Glomerular visceral epithelial cell (primary cell): Measurements from ENCODE around the gene GPR132.
"Not testable (repeated sequence)": the region's sequence is repeated elsewhere in the genome, so short reads cannot be mapped to it uniquely, and the experiment has no call there.

Source experiments
- DNase-seq: peaks from one replicate; pipeline ENCODE4 v3.0.0-alpha.2; 2016; ENCODE audit errors: extremely low spot score

The GPR132 gene

GRCh38 chr14:105041841-105042765, 23.1 kb downstream of the GPR132 start:
- DNase-seq = no peak

GRCh38 chr14:105039458-105040205, 25.6 kb downstream of the GPR132 start:
- DNase-seq = peak; percentile 51

DNA sequence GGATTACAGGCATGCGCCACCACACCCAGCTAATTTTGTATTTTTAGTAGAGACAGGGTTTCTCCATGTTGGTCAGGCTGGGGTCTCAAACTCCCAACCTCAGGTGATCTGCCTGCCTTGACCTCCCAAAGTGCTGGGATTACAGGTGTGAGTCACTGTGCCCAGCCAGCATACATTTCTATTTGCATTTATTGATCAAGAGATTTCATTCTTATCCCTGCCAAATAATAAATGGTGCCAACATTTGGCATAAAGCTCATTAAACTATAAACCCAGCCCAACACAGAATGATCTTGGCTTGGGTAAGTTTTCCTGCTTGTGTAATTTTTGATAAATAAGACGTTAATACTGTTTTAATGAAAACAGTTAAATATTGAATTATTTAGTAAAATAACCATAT, 29.6 kb downstream of the GPR132 start:
- DNase-seq = not testable (repeated sequence)

DNA sequence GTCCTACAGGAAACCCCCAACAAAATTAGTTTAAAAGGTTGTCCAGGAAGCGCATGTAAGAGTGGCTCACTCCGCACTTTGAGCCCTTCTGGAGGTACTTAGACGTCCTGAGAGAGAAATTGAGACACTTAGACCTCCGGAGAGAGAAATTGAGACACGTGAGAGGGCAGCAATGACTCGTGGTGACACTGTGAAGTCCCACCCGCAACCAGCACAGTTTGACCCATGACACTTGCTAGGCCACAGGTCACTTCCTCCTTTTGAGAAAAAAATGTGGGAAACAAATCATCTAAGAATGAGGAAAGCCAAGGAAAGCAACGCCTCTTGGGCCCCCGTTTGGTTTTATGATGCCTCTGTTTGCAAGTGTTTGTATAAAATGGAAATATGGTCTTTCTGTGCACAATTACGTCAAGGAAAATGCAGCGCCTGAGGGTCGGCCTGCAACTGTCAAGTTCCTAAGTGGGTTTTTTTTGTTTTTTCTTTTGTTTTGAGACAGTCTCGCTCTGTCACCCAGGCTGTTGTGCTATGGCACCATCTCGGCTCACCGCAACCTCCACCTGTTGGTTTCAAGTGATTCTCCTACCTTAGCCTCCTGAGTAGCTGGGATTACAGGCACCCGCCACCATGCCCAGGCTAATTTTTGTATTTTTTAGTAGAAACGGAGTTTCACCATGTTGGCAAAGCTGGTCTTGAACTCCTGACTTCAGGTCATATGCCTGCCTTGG, 30.8 kb downstream of the GPR132 start:
- DNase-seq = no peak

- not testable (repeated sequence) for DNase-seq
Measured at GRCh38 chr14:105033412-105033900, 31.8 kb downstream of the GPR132 start.

DNA sequence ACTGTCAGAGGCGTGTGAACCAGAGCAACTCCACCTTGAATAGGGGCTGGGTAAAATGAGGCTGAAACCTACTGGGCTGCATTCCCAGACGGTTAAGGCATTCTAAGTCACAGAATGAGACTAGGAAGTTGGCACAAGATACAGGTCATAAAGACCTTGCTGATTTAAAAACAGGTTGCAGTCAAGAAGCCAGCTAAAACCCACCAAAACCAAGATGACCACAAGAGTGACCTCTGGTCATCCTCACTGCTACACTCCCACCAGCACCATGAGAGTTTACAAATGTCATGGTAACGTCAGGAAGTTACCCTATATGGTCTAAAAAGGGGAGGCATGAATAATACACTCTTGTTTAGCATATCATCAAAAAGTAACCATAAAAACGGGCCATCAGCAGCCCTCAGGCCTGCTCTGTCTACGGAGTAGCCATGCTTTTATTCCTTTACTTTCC, 32.8 kb downstream of the GPR132 start:
- peak; percentile 95 for DNase-seq

DNA sequence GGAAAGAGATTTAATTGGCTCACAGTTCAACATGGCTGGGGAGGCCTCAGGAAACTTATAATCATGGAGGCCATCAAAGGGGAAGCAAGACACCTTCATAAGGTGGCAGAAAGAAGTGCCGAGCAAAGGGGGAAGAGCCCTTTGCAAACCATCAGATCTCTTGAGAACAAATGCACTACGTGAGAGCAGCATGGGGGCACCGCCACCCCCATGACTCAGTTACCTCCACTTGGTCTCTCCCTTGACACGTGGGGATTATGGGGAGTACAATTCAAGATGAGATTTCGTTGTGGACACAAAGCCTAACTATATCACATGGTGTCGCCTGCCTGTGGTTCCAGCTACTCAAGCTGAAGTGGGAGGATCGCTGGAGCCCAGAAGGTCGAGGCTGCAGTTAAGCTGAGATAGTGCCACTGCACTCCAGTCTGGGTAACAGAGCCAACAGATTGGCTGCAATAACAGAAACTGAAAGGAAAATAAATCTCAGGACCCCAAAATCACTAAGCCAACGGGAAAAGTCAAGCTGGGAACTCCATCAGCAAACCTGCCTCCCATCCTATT, 34.3 kb downstream of the GPR132 start:
- DNase-seq = no peak

DNA sequence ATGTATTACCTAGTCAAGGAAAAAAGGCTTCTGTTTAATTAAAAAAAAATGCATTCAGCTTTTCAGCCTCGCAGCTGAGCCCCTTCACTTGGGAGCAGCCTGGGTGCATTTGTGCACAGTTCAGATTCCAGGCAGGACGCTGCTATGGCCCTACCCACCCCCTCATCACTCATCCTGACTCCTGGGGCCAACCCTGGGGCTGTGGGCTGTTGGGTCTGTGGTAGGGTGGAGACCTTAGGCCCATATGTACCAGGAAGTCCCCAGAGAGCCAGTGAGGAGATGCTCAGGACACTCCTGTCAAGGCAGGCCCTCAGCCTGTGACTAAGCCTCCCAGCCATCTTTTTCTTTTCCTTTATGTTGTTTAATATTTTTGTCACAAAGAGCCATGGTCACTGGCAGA, 35.0 kb downstream of the GPR132 start:
- DNase-seq = no peak

- no peak for DNase-seq
Measured at GRCh38 chr14:105029402-105029801, 35.8 kb downstream of the GPR132 start.

DNA sequence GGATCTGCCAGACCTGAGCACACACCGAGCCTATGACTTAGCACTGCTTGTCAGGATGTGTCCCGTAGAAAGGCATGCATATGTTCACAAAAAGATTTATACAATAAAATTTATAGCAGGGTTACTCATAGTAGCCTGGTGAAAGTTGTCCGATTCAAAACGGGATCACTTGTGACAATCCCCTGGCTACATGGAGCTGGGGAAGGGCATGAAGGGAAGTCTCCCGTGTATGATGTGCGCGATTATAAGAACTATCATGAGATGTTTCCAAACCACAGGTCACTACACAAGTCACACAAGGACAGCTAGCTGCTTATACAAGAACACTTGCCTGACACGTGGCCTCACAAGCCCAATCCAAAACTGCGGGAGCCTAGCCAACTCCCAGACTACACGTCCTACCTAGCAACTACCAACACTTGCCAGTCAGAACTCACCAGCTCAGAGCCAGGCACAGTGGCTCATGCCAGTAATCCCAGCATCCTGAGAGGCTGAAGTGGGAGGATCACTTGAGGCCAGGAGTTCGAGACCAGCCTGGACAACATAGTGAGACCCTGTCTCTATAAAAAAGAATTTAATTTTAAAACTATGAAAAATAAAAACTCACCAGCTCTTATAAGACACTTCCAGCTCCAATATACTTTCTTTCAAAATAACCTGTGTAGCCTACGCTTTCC, 36.8 kb downstream of the GPR132 start:
- DNase-seq = no peak

DNA sequence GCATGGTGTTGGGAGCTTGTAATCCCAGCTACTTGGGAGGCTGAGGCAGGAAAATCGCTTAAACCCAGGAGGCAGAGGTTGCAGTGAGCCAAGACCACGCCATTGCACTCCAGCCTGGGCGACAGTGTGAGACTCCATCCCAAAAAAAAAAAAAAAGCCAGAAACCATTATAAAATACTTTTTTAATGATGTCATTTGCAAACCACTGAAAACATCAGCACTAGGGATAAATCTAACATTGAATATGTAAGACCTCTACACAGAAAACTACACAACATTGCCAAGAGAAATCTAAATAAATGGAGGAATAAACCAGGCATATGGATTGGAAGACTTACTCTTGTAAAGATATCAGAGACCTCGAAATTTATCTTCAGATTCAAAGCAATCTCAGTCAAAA, 37.5 kb downstream of the GPR132 start:
- DNase-seq = not testable (repeated sequence)

- no peak for DNase-seq
Measured at GRCh38 chr14:105026802-105027563, 38.2 kb downstream of the GPR132 start.

DNA sequence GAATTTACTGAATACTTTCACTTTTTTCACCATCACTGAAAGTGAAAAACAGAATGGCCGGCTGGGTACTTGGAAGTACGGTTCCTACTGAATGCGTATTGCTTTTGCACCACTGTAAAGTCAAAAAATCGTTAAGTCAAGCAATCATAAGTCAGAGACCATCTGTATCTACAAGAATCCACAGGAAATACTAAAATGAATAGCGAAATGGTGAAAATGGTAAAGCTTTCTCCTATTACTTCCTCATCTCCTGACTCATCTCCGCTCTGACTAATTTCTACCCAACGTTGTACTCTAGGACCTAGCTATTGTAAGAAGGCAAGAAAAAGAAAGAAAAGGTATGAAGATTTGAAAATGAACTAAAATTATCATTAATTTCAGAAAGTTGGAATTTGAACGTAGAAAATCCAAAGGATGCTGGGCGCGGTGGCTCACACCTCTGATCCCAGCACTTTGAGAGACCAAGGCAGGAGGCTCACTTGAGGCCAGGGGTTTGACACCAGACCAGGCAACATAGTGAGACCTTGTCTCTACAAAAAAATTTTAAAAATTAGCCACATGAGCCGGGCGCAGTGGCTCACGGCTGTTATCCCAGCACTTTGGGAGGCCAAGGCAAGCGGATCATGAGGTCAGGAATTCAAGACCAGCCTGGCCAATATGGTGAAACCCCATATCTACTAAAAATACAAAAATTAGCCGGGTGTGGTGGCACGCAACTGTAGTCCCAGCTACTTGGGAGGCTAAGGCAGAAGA, 39.0 kb downstream of the GPR132 start:
- peak; percentile 52 for DNase-seq

GRCh38 chr14:105025429-105025828, 39.8 kb downstream of the GPR132 start:
- DNase-seq = no peak

DNA sequence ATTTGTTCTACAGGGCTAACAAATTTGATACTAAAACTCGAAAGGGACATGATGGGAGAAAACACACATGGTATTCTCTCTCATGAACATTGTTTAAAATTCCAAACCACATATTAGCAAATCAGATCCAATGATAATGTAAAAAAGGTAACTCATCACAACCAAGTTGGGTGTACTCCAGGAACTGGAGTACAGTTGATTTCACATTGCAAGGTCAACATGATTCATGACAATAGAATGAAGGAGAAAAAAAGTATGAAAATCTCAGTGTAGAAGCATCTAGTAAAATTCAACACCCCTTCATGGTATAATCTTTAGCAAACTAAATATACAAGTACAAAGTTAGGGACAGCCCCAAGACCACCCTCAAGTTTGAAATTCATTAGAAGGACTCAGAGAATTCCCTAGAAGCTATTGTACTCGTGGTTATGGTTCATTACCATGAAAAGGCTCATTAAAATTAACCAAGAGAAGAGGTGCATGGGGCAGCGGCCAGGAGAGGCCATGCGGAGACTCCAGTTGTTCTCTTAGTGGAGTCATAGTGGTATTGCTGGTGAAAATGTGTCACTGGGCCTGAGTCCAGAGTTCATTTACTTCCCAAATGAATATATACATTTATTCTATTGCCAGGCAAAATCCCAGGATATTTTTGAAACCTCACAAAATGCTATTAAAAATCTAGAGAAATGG, 41.3 kb downstream of the GPR132 start:
- peak; percentile 78 for DNase-seq

- no peak for DNase-seq
Measured at GRCh38 chr14:105023144-105023543, 42.1 kb downstream of the GPR132 start.

GRCh38 chr14:105022276-105022670, 43.0 kb downstream of the GPR132 start:
- no peak for DNase-seq

GRCh38 chr14:105021656-105022275, 43.5 kb downstream of the GPR132 start:
- peak; percentile 66 for DNase-seq
